B cell (primary cell): ENCODE data around the gene DOK7. TPM values are rescaled to one million over a fixed set of nuclear protein-coding genes. Genes with fewer than 3 reads are reported as not detected.

ENCODE experiments used
- ATAC-seq: fragments of 200-7000 bp; cut with Tn5 transposase; one replicate; pipeline ENCODE4 v1.10.0; 2021; ENCODE audit warnings: low read depth, mild to moderate bottlenecking, moderate number of reproducible peaks, moderate library complexity
- CTCF ChIA-PET: fragments of 350-600 bp; sonication (Branson Sonifier 250); formaldehyde crosslinking; loops from one replicate; lab custom pipeline; 2021; ENCODE audit warnings: antibody characterized with exemption, inconsistent platforms; lab: Charles Lee
- POLR2A ChIA-PET: fragments of 350-600 bp; sonication (Branson Sonifier 250); formaldehyde crosslinking; loops from one replicate; lab custom pipeline; 2021; ENCODE audit warnings: antibody characterized with exemption; lab: Charles Lee
- DNase-seq: peaks from one replicate; pipeline ENCODE4 v3.0.0; 2013
- H2AFZ ChIP-seq: 2 replicates; pipeline ENCODE4 v1.6.1; 2012; ENCODE audit warnings: mild to moderate bottlenecking, low read depth, low read length; ENCODE audit not compliant: insufficient read depth, poor library complexity, severe bottlenecking
- H3K27ac ChIP-seq, 2 donors: 1 replicate in 1 of 2; 2 replicates in 1 of 2; pipeline ENCODE4 v1.5.1; 2012 to 2013; ENCODE audit warnings: low read length in 2 of 2, mild to moderate bottlenecking in 2 of 2, moderate library complexity in 1 of 2
- H3K27me3 ChIP-seq, 4 experiments: fragments of 200-600 bp in 1 of 4; sonication (generic) in 1 of 4; replicated peaks in 1 of 4; 1 replicate in 2 of 4; 2 replicates in 2 of 4; pipeline versions ENCODE4 v1.6.1 to v1.7.0; 2013 to 2016; ENCODE audit warnings: low read length in 3 of 4, mild to moderate bottlenecking in 2 of 4, mixed read lengths in 1 of 4, moderate library complexity in 1 of 4; ENCODE audit not compliant: insufficient read depth in 4 of 4, control insufficient read depth in 3 of 4; ENCODE audit errors: control extremely low read depth in 1 of 4
- H3K36me3 ChIP-seq, 2 experiments: replicated peaks in 1 of 2; 1 replicate in 1 of 2; 2 replicates in 1 of 2; pipeline versions ENCODE4 v1.6.1 to v1.7.1; 2013; ENCODE audit warnings: low read length in 1 of 2; ENCODE audit not compliant: insufficient read depth in 2 of 2, control insufficient read depth in 1 of 2; ENCODE audit errors: control extremely low read depth in 1 of 2, extremely low read depth in 1 of 2
- H3K4me1 ChIP-seq, 2 donors: fragments of 200-600 bp in 1 of 2; sonication (generic) in 1 of 2; 1 replicate in 1 of 2; 2 replicates in 1 of 2; pipeline versions ENCODE4 v1.5.1 to v1.6.1; 2013 to 2017; ENCODE audit warnings: low read length in 2 of 2; ENCODE audit not compliant: control insufficient read depth in 2 of 2, insufficient read depth in 2 of 2
- H3K4me2 ChIP-seq: replicated peaks from 2 replicates; pipeline ENCODE3; 2012; ENCODE audit warnings: mild to moderate bottlenecking, low read depth, low read length; ENCODE audit not compliant: poor library complexity, severe bottlenecking
- H3K4me3 ChIP-seq, 5 experiments: fragments of 200-600 bp in 1 of 5; sonication (generic) in 1 of 5; 1 replicate in 3 of 5; 2 replicates in 2 of 5; pipeline versions ENCODE4 v1.5.1 to v1.7.0; 2011 to 2016; ENCODE audit warnings: low read length in 4 of 5, mild to moderate bottlenecking in 4 of 5, low read depth in 2 of 5, control low read depth in 1 of 5, moderate library complexity in 1 of 5; ENCODE audit not compliant: insufficient read depth in 1 of 5; ENCODE audit errors: control extremely low read depth in 1 of 5, extremely low read depth in 1 of 5
- H3K79me2 ChIP-seq: fragments of 200-600 bp; sonication (generic); one replicate; pipeline ENCODE4 v1.6.0; 2016; ENCODE audit warnings: low read length; ENCODE audit not compliant: control insufficient read depth, insufficient read depth
- H3K9ac ChIP-seq: fragments of 200-600 bp; sonication (generic); 2 replicates; pipeline ENCODE4 v1.6.1; 2017; ENCODE audit warnings: mild to moderate bottlenecking, low read length, moderate library complexity
- H3K9me3 ChIP-seq, 3 donors: one replicate each; pipeline versions ENCODE4 v1.6.1 to v1.7.1; 2013; ENCODE audit warnings: low read length in 2 of 3; ENCODE audit not compliant: control insufficient read depth in 2 of 3, insufficient read depth in 1 of 3; ENCODE audit errors: control extremely low read depth in 1 of 3
- H4K20me1 ChIP-seq: 2 replicates; pipeline ENCODE4 v1.6.0; 2012; ENCODE audit warnings: mild to moderate bottlenecking, low read length; ENCODE audit not compliant: insufficient read depth, control insufficient read depth, poor library complexity, severe bottlenecking
- H3K27ac Mint-ChIP-seq: one replicate; pipeline ENCODE4 v1.8.0; 2021; ENCODE audit warnings: mixed read lengths
- H3K27me3 Mint-ChIP-seq: one replicate; pipeline ENCODE4 v1.8.0; 2021; ENCODE audit warnings: mixed read lengths
- H3K4me1 Mint-ChIP-seq: one replicate; pipeline ENCODE4 v1.8.0; 2021; ENCODE audit warnings: mixed read lengths
- H3K4me3 Mint-ChIP-seq: one replicate; pipeline ENCODE4 v1.8.0; 2021; ENCODE audit warnings: mixed read lengths
- H3K9me3 Mint-ChIP-seq: one replicate; pipeline ENCODE4 v1.8.0; 2022; ENCODE audit warnings: mixed read lengths; ENCODE audit not compliant: insufficient read depth
- CTCF ChIP-seq: fragments of 200-600 bp; IDR thresholded peaks from one replicate; pipeline ENCODE4 v1.8.0; 2022; ENCODE audit warnings: antibody characterized with exemption, mild to moderate bottlenecking
- EZH2 ChIP-seq: IDR thresholded peaks from 2 replicates; pipeline ENCODE4 v1.6.1; 2012; ENCODE audit warnings: borderline replicate concordance, low read depth, mild to moderate bottlenecking, moderate library complexity, low read length; ENCODE audit not compliant: insufficient read depth, poor library complexity, severe bottlenecking
- WGBS: methylation state at CpG from one replicate; pipeline ENCODE4 v1.1.5; 2013; ENCODE audit warnings: missing lambda C conversion rate; ENCODE audit not compliant: insufficient coverage; 5-methylcytosine and 5-hydroxymethylcytosine counted together
- intact Hi-C: fragments of 100-400 bp; cut with micrococcal nuclease; formaldehyde crosslinking; loops from one replicate; pipeline ENCODE4 v1.10.0; 2022
- polyA plus RNA-seq: library from polyadenylated mRNA; depleted of rRNA; stranded (reverse); fragments of >200 nt; gene quantifications from 2 replicates; pipeline ENCODE4 v1.2.3, GENCODE V29; 2012
- total RNA-seq, 2 donors: library from RNA; stranded (reverse); fragments of 120-200 nt in 1 of 2; gene quantifications; 1 replicate in 1 of 2; 2 replicates in 1 of 2; pipeline versions ENCODE4 v1.2.3 to v1.2.4, GENCODE V29; 2013 to 2022

DOK7 gene
- total and polyA plus RNA-seq, 2 donors (not counting 1 experiment from before 2014, with no cell fraction given), result 24.1 to 24.8 TPM

GRCh38 chr4:3481783-3482393 is 18.8 kb downstream of the DOK7 start:
- no peak for ATAC-seq
- H3K4me1 ChIP-seq, result peaks cover 47 to 67% of the 10 kb centered on the region in 2 donors
- WGBS, result 60% methylated on average over 19 of the region's 19 CpGs
- no peaks in the 10 kb centered on the region for H3K9me3 ChIP-seq
- no peak overlapping the region for H2AFZ ChIP-seq
- H3K9me3 Mint-ChIP-seq, result no peaks in the 10 kb centered on the region
- H3K79me2 ChIP-seq, result no peaks in the 10 kb centered on the region
- no peak overlapping the region for H3K9ac ChIP-seq
- no peaks in the 10 kb centered on the region for H3K27me3 Mint-ChIP-seq
- H3K4me3 Mint-ChIP-seq, result no peak overlapping the region
- H3K27me3 ChIP-seq, result peaks cover 0 to 4% (median 0%) of the 10 kb centered on the region in 4 experiments
- H3K4me1 Mint-ChIP-seq, result peaks cover 56% of the 10 kb centered on the region
- H4K20me1 ChIP-seq, result no peaks in the 10 kb centered on the region
- TF ChIP-seq EZH2 (no peak), CTCF (no peak)
- no peak overlapping the region for H3K27ac ChIP-seq
- intact Hi-C loops, result loop anchor here (5.0 to 10.0 kb wide), 3 partner anchors 95 to 437 kb away; no protein-coding TSS in a partner anchor
- DNase-seq, result no peak
- ChIA-PET CTCF (interaction anchor here (0.8 to 3.6 kb wide), 9 partner anchors 10 to 399 kb away, joined by 3 to 57 read pairs (median 11); no protein-coding TSS in a partner anchor), POLR2A (no interaction called here)
- H3K4me2 ChIP-seq, result no peak overlapping the region
- H3K36me3 ChIP-seq, result no peaks in the 10 kb centered on the region
- peak overlapping the region; percentile 53 for H3K27ac Mint-ChIP-seq
- no peak overlapping the region for H3K4me3 ChIP-seq

GRCh38 chr4:3482707-3483106 is 19.6 kb downstream of the DOK7 start:
- Histone ChIP-seq H3K27me3 (peaks cover 0 to 4% (median 0%) of the 10 kb centered on the region in 4 experiments), H3K79me2 (no peaks in the 10 kb centered on the region), H3K36me3 (no peaks in the 10 kb centered on the region), H3K4me2 (no peak overlapping the region), H3K4me1 (peaks cover 47 to 75% of the 10 kb centered on the region in 2 donors), H2AFZ (no peak overlapping the region), H4K20me1 (no peaks in the 10 kb centered on the region), H3K9me3 (no peaks in the 10 kb centered on the region), H3K9ac (no peak overlapping the region), H3K27ac (no peak overlapping the region), H3K4me3 (no peak overlapping the region)
- no peaks in the 10 kb centered on the region for H3K27me3 Mint-ChIP-seq
- H3K27ac Mint-ChIP-seq, result peak overlapping the region; percentile 26
- ChIA-PET CTCF (interaction anchor here (3.5 kb wide), 1 partner anchor 136 kb away, joined by 16 read pairs; no protein-coding TSS in a partner anchor), POLR2A (interaction anchor here (0.7 kb wide), 1 partner anchor 10 kb away, joined by 3 read pairs; no protein-coding TSS in a partner anchor)
- no peaks in the 10 kb centered on the region for H3K9me3 Mint-ChIP-seq
- H3K4me3 Mint-ChIP-seq, result no peak overlapping the region
- intact Hi-C loops, result loop anchor here (5.0 to 10.0 kb wide), 3 partner anchors 95 to 438 kb away; no protein-coding TSS in a partner anchor
- no peak for ATAC-seq
- no peak for DNase-seq
- 90% methylated on average over 11 of the region's 12 CpGs for WGBS
- no peak for TF ChIP-seq CTCF
- no peak for TF ChIP-seq EZH2
- peaks cover 61% of the 10 kb centered on the region for H3K4me1 Mint-ChIP-seq
